ENCODE results near the gene TPX2.

TPX2 gene

DNA sequence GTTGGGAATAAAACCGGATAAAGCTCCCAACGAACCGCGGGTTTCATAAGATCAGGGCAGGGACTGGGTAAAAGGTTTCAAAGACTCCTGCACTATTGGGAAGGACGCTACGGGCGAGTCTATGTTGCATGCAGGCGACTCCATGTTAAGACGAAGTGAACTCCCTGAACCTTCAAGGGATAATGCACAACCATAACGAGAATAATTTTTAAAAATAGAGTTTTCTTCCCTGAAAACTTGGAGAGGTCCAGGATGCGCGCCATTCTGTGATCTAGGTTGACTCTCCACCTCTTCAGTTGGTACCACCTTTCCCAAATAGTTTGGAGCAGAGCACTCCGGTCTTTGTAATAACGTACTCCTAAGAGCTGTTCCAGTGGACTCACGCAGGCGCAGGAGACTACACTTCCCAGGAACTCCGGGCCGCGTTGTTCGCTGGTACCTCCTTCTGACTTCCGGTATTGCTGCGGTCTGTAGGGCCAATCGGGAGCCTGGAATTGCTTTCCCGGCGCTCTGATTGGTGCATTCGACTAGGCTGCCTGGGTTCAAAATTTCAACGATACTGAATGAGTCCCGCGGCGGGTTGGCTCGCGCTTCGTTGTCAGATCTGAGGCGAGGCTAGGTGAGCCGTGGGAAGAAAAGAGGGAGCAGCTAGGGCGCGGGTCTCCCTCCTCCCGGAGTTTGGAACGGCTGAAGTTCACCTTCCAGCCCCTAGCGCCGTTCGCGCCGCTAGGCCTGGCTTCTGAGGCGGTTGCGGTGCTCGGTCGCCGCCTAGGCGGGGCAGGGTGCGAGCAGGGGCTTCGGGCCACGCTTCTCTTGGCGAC lies at the start of gene TPX2:
TPX2 (plus strand) TSS at position 562 of the 821 bp plus-strand sequence. CDS start 18,187 bp downstream, outside the sequence.
- peak; percentile 73 for DNase-seq (ENCODE audit: low read depth)

GRCh38 chr20:31690124-31690666 lies 48.9 kb upstream of the TPX2 start:
- DNase-seq (ENCODE audit: low read depth), result no peak

- no peak for DNase-seq (ENCODE audit: low read depth)
Measured at GRCh38 chr20:31691646-31692275, 47.3 kb upstream of the TPX2 start.

DNA sequence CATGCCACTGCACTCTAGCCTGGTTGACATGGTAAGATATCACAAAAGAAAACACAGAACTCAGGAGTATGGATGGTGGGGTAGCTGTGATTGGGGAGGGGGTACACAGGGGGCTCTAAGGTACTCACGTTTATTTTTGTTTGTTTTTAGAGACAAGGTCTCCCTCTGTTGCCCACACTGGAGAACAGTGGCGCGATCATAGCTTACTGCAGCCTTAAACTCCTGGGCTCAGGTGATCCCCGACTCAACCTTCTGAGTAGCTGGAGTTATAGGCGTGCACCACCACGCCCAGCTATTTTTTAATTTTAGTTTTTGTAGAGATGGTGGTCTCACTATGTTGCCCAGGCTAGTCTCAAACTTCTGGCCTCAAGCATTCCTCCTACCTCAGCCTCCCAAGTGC lies 45.7 kb upstream of the TPX2 start:
- DNase-seq (ENCODE audit: low read depth), result no peak

DNA sequence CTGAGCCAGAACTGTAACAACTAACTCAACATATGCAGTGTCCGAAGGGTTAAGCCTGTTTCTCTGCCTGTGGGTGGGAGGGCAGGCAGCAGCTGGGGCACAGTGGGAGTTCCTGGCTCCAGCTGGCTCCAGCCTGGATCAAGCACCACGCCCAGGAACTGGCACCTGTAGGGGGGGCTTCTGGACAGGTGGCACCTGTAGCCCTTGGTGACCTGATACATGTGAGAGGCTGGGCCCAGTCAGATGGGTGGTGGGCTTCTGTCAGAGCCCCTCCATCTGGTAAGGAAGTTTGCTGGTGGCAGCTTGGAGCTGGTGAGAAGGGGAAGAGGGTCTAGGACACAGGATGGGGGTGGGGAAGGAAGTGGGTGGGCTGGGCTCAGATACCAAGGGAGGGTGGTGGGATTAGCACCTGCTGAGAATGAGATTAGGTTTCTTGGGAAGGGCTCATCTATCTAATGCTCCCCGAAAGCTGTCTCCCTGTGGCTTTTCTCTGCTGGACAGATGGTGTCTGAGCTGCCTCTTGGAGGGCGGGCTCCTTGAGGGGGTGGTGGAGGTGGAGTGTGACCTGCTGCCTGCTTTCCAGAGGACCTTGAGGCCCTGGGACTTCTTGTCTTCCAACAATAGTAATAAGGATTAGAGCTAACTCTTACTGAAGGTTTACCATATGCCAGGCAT lies 45.0 kb upstream of the TPX2 start:
- no peak for DNase-seq (ENCODE audit: low read depth)

DNA sequence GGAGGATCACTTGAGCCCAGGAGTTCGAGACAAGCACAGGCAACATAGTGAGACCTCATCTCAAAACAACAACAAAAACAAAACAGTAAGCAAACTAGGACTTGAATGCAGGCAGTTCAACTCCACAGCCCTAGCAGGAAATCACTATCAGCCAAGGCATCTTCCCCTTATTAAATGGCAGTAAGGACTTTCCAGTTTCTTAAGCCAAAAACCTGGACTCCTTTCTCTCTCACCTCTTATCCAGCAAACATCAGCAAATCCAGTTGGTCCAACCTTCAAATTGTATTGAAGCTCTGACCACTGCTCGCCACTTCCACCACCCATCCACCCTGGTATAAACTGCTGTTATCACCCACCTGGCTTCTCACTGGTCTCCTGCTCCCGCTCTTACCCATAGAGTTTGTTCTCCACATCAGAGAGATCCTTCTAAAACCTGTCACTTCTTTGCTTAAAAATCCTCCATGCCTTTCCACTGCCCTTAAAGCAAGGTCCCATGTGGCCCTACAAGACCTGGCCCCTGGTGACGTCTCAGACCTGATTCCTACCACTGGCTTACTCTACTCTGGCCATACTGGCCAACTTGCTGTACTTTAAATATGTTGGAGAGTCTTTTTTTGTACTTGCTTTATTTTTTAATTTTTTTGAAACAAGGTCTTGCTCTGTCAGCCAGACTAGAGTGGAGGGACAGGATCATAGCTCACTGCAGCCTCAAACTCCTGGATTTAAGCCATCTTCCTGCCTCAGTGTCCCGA lies 44.1 kb upstream of the TPX2 start:
- DNase-seq (ENCODE audit: low read depth), result no peak

DNA sequence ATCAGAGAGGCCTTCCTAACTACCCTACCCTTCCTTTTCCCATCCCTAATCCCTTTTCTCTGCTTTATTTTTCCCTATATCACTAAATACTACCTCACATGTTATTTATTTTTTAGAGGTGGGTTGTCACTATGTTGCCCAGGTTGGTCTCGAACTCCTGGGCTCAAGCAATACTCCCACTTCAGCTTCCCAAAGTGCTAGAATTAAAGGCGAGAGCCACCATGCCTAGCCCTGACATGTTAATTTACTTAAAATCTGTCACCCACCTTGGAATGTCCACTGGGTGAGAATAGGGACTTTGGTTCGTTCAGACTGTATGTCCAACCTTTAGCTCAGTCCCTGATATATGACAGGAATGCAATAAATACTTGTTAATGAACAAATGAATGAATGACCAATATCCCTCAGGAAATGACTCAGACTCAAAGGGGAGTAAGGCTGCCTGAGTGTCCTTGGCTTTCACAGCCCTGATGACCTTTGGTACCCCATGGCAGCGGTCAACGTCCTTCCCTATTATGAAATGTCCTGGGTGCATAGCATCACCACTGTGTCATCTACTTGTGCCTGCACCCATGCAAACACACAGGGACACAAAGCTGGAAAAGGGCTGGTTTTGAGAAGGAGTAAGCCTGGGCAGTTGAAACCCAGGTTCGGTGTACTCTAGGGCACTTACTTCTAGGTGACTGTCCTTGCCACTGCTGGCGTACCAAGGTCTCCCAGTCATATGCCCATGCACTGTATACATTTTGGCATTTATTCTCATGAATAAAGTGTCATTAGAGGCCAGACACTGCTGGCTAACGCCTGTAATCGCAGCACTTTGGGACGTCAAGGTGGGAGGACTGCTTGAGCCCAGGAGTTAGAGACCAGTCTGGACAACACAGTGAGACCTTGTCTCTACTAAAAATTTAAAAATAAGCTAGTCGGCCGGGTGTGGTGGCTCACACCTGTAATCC lies 43.0 kb upstream of the TPX2 start:
- DNase-seq (ENCODE audit: low read depth), result no peak

DNA sequence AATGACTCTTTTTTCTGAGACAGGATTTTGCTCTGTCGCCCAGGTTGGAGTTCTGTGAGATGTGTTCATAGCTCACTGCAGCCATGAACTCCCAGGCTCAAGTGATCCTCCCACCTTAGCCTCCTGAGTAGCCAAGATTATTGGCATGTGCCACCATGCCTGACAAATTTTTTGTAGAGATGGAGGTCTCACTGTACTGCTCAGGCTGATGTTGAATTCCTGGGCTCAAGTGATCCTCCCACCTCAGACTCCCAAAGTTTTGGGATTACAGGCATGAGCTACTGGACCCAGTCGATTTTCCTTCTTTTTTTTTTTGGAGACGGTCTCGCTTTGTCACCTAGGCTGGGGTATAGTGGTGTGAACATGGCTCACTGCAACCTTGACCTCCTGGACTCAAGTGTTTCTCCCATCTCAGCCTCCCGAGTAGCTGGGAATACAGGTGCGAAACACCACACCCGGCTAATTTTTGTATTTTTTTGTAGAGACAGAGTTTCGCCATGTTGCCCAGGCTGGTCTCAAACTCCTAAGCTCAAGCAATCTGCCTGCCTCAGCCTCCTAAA lies 40.8 kb upstream of the TPX2 start:
- DNase-seq (ENCODE audit: low read depth), result no peak

- no peak for DNase-seq (ENCODE audit: low read depth)
Measured at GRCh38 chr20:31698803-31699718, 40.0 kb upstream of the TPX2 start.

DNA sequence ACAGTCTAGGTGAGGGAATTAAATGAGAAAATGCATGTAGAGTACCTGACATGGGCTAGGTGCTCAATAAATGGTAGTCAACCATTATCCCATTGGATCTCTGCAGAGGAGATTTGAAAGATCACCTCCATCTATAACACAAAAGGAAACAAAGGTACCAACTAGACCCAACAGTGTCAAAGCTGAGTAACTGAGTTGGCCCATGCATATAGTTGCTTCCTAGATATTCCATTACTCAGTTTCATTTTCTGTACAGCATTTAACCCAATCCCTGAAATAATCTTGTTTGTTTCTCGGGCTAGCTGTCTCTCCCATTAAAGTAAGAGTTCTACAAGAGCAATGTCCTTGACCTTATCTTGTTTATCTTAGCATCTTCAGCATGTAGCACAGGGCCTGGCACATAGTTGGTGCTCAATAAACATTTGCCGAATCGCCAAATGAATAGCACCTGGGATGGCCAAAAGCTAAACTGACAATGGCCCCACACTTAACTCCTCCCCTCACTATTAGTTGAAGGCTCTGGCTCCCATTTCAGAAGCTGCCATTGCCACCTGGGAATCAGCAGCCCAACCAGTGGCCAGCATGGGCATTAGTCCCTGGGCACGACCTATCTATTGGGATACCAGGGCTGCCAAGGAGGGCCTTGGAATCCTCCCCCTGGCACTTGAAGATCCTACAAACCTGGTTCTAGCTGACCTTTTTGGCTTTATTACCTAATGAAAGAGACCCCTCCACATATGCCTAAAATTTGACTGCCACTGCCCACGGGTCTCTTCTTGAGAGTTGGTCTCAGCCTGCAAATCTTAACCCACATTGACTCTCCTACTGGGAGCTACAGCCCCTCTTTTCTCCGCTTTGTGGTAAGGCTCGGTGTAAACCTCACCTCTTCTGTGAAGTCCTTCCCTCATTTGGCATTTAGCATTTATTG lies 39.0 kb upstream of the TPX2 start:
- DNase-seq (ENCODE audit: low read depth), result no peak

GRCh38 chr20:31700747-31701146 lies 38.3 kb upstream of the TPX2 start:
- DNase-seq (ENCODE audit: low read depth), result no peak

GRCh38 chr20:31701591-31701990 lies 37.5 kb upstream of the TPX2 start:
- DNase-seq (ENCODE audit: low read depth), result no peak

GRCh38 chr20:31704225-31705119 lies 34.6 kb upstream of the TPX2 start:
- no peak for DNase-seq (ENCODE audit: low read depth)

DNA sequence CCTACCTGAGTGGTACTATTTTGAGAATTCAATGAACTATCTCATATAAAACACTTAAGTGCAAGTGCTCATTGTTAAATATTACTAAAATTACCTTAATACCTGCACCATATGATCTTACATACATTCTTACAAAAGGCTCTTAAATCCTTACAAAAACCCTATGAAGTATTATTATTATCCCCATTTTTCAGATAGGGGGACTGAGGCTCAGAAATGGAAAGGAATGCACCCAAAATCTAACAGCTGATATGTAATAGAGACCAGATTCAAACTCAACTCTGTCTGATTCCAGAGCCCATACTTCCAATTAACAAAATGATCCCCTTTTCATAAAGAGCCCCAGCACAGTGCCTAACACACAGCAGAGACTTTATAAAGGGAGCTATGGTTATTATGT lies 33.9 kb upstream of the TPX2 start:
- DNase-seq (ENCODE audit: low read depth), result no peak

DNA sequence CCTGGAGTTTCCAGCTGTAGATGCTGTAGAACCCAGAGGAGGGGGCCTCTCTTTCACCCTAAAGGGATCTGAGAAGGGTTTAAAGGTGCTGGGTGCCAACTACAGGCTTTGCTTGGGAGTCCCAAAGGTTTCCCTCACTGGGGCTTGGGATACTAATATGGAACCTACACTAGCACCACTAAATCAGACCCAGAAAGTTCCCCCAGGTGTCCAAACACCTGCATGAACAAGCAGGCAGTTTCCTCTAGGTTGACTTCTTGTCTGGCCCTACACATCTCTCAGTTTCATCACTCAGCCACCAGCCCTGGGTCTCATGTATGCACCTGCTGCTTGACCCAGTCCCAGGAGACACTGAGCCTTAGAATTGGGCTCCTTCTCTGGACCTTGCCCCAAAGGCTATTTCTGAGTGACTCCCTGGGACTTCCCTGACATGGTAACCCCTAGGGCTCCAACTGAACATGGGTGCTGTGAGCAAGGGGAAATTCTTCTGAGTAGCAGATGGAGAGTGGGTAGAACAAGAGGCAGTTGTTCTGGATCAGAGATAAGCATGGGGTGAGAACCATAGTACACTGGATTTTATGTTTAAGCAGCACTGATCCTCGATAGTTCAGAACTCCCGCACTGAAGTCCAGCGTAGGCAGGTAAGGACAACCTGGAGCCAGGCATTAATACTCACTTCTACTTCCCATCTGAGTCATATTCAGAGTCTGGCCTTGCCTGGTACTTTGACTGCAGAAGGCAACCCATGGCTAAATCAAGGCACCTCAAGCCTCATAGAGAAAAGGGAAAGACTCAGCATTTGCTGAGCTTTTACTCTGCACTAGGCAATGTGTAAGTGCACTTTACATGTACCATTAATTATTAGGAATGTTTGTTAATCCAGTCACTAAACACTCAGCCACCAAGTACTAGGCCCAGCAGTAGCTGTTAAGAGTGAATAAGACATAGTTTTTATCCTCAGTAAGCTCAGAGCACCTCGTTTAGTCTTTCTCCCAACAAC lies 33.2 kb upstream of the TPX2 start:
- DNase-seq (ENCODE audit: low read depth), result no peak
